ENCODE results near the gene TC2N.
"Not testable (repeated sequence)": the region's sequence is repeated elsewhere in the genome, so short reads cannot be mapped to it uniquely, and the experiment has no call there.

Gene TC2N

DNA sequence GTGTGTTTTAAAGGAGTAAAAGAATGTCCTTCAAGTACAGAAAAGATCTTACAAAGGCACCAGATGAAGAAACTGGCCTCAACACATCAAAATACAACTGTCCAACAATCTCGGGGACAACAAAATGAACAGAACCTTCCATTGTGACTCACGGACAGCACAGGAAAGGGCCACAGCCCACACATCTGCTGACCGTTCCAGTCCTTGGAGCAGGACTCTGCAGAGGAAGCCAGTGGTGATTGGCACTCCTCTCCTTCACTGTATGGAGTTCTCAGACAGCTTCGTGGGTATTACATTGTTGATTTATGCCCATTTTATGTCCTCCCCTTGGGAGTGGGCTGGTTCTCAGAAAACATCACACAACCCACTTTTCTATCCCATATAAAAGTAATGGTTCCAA lies 32.5 kb upstream of the TC2N start:
- Histone ChIP-seq H3K36me3 (ENCODE audit: control insufficient read depth, insufficient read depth, low read length) (no peaks in the 10 kb centered on the region), H3K4me3 (ENCODE audit: insufficient read depth, low read depth, low read length) (no peak overlapping the region), H3K27ac (ENCODE audit: insufficient read depth, low read depth, low read length, poor library complexity, severe bottlenecking) (no peak overlapping the region), H3K4me1 (ENCODE audit: control insufficient read depth, insufficient read depth, low read length) (peaks cover 5% of the 10 kb centered on the region), H3K27me3 (ENCODE audit: control insufficient read depth, insufficient read depth, low read length, poor library complexity, severe bottlenecking) (no peaks in the 10 kb centered on the region), H3K9me3 (ENCODE audit: control insufficient read depth, low read length) (no peaks in the 10 kb centered on the region)
- WGBS, 2 experiments, result 91 to 94% methylated on average over 4 of the region's 4 CpGs

DNA sequence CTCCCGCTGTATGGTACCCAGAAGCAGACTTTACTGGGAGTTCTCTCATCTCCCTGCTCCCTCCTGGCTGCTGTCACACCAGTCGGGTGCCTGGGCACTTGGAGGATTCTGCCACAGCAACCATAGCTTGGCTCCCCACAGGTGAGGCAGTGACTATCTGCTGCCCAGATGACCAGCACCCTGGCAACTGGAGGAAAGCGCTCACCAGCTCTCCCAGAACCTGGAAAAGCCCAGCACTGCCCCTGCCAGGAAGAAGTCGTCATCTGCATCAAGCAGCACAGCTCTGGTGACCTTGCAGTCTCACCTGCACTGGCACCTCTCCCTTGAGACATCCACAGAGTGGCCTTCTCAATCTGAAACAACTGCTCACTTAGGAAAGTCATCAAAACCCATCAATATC lies 31.9 kb upstream of the TC2N start:
- Histone ChIP-seq H3K27me3 (ENCODE audit: control insufficient read depth, insufficient read depth, low read length, poor library complexity, severe bottlenecking) (no peaks in the 10 kb centered on the region), H3K27ac (ENCODE audit: insufficient read depth, low read depth, low read length, poor library complexity, severe bottlenecking) (no peak overlapping the region), H3K4me3 (ENCODE audit: insufficient read depth, low read depth, low read length) (no peak overlapping the region), H3K9me3 (ENCODE audit: control insufficient read depth, low read length) (no peaks in the 10 kb centered on the region), H3K4me1 (ENCODE audit: control insufficient read depth, insufficient read depth, low read length) (peaks cover 5% of the 10 kb centered on the region), H3K36me3 (ENCODE audit: control insufficient read depth, insufficient read depth, low read length) (no peaks in the 10 kb centered on the region)
- WGBS, 2 experiments, result 89 to 90% methylated on average over 4 of the region's 4 CpGs

DNA sequence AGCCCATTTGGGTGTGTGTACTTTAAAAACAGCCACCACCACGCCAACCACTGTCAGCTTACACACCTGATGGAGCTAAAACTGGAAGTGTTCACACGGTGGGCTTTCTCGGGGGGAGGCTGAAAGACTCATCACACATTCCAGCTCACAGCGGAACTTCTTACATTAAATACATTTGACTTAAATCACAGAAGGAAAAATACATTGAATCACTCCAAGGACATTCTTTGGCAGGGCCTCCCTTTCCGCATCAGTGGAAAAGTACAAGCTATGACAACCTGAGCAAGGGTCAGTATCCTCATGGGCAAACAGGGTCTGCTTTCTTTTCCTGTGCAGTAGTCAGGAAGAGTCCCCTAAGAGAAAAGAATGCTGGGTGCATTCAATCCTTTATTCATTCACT lies 31.0 kb upstream of the TC2N start:
- Histone ChIP-seq H3K4me1 (ENCODE audit: control insufficient read depth, insufficient read depth, low read length) (peaks cover 5% of the 10 kb centered on the region), H3K27me3 (ENCODE audit: control insufficient read depth, insufficient read depth, low read length, poor library complexity, severe bottlenecking) (no peaks in the 10 kb centered on the region), H3K4me3 (ENCODE audit: insufficient read depth, low read depth, low read length) (no peak overlapping the region), H3K27ac (ENCODE audit: insufficient read depth, low read depth, low read length, poor library complexity, severe bottlenecking) (no peak overlapping the region), H3K9me3 (ENCODE audit: control insufficient read depth, low read length) (no peaks in the 10 kb centered on the region), H3K36me3 (ENCODE audit: control insufficient read depth, insufficient read depth, low read length) (no peaks in the 10 kb centered on the region)
- 92 to 96% methylated on average over 5 of the region's 5 CpGs for WGBS, 2 experiments

DNA sequence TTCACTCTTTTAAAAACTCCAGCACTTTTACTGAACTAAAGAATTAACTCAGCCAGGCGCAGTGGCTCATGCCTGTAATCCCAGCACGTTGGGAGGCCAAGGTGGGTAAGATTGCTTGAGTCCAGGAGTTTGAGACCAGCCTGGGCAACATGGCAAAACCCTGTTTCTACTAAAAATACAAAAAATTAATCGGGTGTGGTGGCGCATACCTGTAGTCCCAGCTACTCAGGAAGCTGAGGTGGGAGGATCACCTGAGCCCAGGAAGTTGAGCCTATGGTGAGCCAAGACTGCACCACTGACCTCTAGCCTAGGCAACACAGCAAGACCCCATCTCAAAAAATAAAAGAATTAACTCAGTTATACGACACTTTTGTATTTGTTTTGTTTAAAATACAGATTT lies 30.4 kb upstream of the TC2N start:
- not testable (repeated sequence) for H3K27ac ChIP-seq (ENCODE audit: insufficient read depth, low read depth, low read length, poor library complexity, severe bottlenecking); H3K36me3 ChIP-seq (ENCODE audit: control insufficient read depth, insufficient read depth, low read length); H3K27me3 ChIP-seq (ENCODE audit: control insufficient read depth, insufficient read depth, low read length, poor library complexity, severe bottlenecking); H3K4me3 ChIP-seq (ENCODE audit: insufficient read depth, low read depth, low read length); H3K9me3 ChIP-seq (ENCODE audit: control insufficient read depth, low read length); H3K4me1 ChIP-seq (ENCODE audit: control insufficient read depth, insufficient read depth, low read length)
- 78 to 89% methylated on average over 4 of the region's 5 CpGs for WGBS, 2 experiments

DNA sequence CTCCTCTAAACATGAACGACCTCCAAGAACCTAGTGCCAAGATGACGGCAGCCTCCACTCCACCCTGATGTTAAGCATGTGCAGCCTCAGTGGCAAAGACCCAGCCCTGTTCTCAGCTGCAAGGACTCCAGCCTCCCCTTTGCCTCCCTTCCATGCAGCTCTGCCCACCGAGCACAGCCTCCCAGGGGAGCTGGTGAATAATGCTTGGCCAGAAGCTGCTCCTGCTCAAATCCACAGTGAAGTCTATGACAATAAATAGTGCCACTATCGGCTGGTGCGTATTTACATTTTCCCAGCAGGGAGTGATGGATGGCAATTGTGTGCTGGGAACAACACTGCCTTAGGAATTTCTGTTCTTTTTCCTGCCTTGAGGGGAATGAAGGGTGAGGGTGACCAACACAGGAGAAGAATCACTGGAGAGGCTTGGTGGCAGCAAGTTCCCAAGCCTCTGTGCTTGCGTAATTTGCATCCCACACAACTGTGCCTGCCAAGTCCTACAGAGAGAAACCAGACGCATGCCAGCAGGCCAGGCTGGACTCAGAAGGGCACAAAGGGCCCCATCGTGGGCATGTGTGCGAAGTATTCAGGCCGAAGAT lies 29.9 kb upstream of the TC2N start:
- Histone ChIP-seq H3K9me3 (ENCODE audit: control insufficient read depth, low read length) (no peaks in the 10 kb centered on the region), H3K4me3 (ENCODE audit: insufficient read depth, low read depth, low read length) (no peak overlapping the region), H3K27me3 (ENCODE audit: control insufficient read depth, insufficient read depth, low read length, poor library complexity, severe bottlenecking) (no peaks in the 10 kb centered on the region), H3K27ac (ENCODE audit: insufficient read depth, low read depth, low read length, poor library complexity, severe bottlenecking) (no peak overlapping the region), H3K36me3 (ENCODE audit: control insufficient read depth, insufficient read depth, low read length) (no peaks in the 10 kb centered on the region), H3K4me1 (ENCODE audit: control insufficient read depth, insufficient read depth, low read length) (peaks cover 5% of the 10 kb centered on the region)
- 53 to 67% methylated on average over 10 of the region's 10 CpGs for WGBS, 2 experiments

DNA sequence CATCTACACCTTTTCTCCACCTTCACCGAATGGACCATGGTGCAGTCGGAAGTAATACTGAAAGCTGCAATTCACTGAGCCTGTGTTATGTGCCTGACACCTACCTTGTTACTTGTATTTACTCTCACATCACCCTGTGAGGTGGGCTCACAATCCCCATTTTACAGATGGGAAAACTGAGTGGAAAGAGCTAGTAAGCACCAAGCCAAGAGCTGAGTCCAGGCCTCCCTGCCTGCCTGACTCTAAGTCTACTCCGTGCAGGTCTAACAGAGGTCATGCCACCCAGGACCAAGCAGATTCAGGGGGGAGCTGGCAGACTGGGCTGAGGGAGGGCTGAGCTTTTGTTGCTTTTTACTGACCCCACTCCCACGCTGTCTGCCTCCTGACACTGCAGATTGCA lies 29.1 kb upstream of the TC2N start:
- H3K36me3 ChIP-seq (ENCODE audit: control insufficient read depth, insufficient read depth, low read length), result no peaks in the 10 kb centered on the region
- no peaks in the 10 kb centered on the region for H3K9me3 ChIP-seq (ENCODE audit: control insufficient read depth, low read length)
- 88 to 93% methylated on average over 4 of the region's 4 CpGs for WGBS, 2 experiments
- H3K4me1 ChIP-seq (ENCODE audit: control insufficient read depth, insufficient read depth, low read length), result peaks cover 5% of the 10 kb centered on the region
- no peaks in the 10 kb centered on the region for H3K27me3 ChIP-seq (ENCODE audit: control insufficient read depth, insufficient read depth, low read length, poor library complexity, severe bottlenecking)
- H3K27ac ChIP-seq (ENCODE audit: insufficient read depth, low read depth, low read length, poor library complexity, severe bottlenecking), result no peak overlapping the region
- no peak overlapping the region for H3K4me3 ChIP-seq (ENCODE audit: insufficient read depth, low read depth, low read length)

DNA sequence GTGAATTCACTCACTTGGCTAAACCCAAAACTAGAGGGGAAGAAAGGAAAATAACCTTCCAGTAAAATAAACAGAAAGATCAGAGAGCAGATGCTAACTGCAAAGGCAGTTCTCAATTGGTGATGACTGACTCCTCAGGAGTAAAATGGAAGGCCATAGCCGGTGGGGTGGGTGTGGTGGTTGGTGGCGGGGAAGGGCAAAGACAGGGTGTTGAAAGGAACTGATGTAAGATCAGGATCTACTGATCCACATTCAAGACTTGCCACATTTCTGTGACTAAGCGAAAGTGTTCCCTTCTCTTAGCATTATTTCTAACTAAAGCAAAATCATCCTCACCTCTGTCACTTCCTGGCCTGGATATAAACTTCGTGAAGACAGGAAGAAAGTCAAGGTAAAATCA lies 26.3 kb upstream of the TC2N start:
- Histone ChIP-seq H3K9me3 (ENCODE audit: control insufficient read depth, low read length) (no peaks in the 10 kb centered on the region), H3K4me1 (ENCODE audit: control insufficient read depth, insufficient read depth, low read length) (peaks cover 11% of the 10 kb centered on the region), H3K4me3 (ENCODE audit: insufficient read depth, low read depth, low read length) (no peak overlapping the region), H3K27me3 (ENCODE audit: control insufficient read depth, insufficient read depth, low read length, poor library complexity, severe bottlenecking) (no peaks in the 10 kb centered on the region), H3K27ac (ENCODE audit: insufficient read depth, low read depth, low read length, poor library complexity, severe bottlenecking) (no peak overlapping the region), H3K36me3 (ENCODE audit: control insufficient read depth, insufficient read depth, low read length) (no peaks in the 10 kb centered on the region)
- WGBS, 2 experiments, result 93 to 94% methylated on average over 4 of the region's 4 CpGs

DNA sequence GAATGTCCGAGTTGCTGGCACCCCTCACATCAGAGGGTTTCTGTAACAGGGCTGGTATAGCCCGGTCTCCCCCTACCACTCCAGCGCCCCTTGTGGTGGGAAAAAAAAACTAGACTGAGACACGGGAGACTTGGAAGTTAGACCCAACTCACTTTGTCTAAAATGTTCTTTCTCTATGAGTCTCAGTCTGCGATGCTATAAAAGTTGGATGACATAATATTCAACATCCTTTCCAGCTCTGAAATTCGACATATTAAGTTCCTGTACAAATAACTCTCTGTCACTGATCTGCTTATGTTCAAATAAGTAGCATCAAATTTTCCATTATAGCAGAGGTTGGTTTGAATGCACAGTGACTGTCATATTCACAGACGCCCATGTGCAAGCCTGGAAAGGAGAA lies 25.7 kb upstream of the TC2N start:
- 33 to 36% methylated on average over 7 of the region's 7 CpGs for WGBS, 2 experiments
- H3K4me3 ChIP-seq (ENCODE audit: insufficient read depth, low read depth, low read length), result no peak overlapping the region
- peaks cover 11% of the 10 kb centered on the region for H3K4me1 ChIP-seq (ENCODE audit: control insufficient read depth, insufficient read depth, low read length)

DNA sequence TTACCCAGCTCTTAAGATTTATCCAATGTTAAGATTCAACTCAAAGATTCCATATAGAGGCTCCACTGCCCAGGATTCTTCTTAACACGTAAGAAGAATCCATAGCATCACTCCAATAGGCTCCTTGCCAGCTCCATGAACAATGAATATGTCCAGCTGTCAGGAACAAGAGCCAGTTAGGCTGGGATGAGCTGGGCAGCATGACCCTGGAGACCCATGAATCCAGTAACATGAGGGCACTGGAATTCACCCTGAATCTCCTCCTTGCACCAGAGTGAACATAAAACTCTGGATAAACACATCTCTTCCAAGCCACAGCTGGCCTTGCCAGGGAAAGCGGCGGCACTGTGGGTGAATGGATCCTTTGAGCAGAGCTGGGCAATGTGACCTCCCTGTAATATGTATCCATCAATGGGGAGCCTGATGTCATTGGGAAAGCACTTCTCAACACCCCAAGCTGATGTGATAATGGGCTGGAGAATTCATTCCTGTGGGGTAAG lies 24.4 kb upstream of the TC2N start:
- Histone ChIP-seq H3K9me3 (ENCODE audit: control insufficient read depth, low read length) (no peaks in the 10 kb centered on the region), H3K4me3 (ENCODE audit: insufficient read depth, low read depth, low read length) (no peak overlapping the region), H3K4me1 (ENCODE audit: control insufficient read depth, insufficient read depth, low read length) (peaks cover 7% of the 10 kb centered on the region), H3K36me3 (ENCODE audit: control insufficient read depth, insufficient read depth, low read length) (no peaks in the 10 kb centered on the region), H3K27ac (ENCODE audit: insufficient read depth, low read depth, low read length, poor library complexity, severe bottlenecking) (no peak overlapping the region), H3K27me3 (ENCODE audit: control insufficient read depth, insufficient read depth, low read length, poor library complexity, severe bottlenecking) (no peaks in the 10 kb centered on the region)
- WGBS, 2 experiments, result 94 to 98% methylated on average over 3 of the region's 3 CpGs

More for the DNA sequence above, 25.7 kb upstream of the TC2N start:
- Histone ChIP-seq H3K9me3 (ENCODE audit: control insufficient read depth, low read length) (no peaks in the 10 kb centered on the region), H3K27me3 (ENCODE audit: control insufficient read depth, insufficient read depth, low read length, poor library complexity, severe bottlenecking) (no peaks in the 10 kb centered on the region), H3K27ac (ENCODE audit: insufficient read depth, low read depth, low read length, poor library complexity, severe bottlenecking) (no peak overlapping the region), H3K36me3 (ENCODE audit: control insufficient read depth, insufficient read depth, low read length) (no peaks in the 10 kb centered on the region)

DNA sequence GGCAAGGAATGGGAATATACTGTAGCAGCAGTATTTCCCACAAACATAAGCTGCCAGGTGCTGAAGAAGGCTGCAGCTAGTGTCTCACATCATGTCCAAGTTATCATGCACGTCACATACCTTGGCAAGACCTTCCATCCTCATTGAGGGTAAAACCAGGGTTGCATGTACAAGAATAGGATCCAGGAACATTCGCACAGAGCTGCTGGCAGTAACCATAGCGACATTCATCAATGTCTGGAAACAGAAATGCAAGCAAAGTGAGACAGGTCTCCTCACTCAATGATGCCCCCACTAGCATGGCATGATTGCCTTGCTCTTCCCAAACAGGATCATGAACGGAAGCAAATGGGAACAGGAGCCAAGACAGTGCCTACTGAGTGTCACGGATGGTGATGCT lies 23.8 kb upstream of the TC2N start:
- 95% methylated on average over 5 of the region's 5 CpGs for WGBS, 2 experiments
- H3K4me1 ChIP-seq (ENCODE audit: control insufficient read depth, insufficient read depth, low read length), result peaks cover 7% of the 10 kb centered on the region
- H3K4me3 ChIP-seq (ENCODE audit: insufficient read depth, low read depth, low read length), result no peak overlapping the region
- no peak overlapping the region for H3K27ac ChIP-seq (ENCODE audit: insufficient read depth, low read depth, low read length, poor library complexity, severe bottlenecking)
- no peaks in the 10 kb centered on the region for H3K27me3 ChIP-seq (ENCODE audit: control insufficient read depth, insufficient read depth, low read length, poor library complexity, severe bottlenecking)
- H3K9me3 ChIP-seq (ENCODE audit: control insufficient read depth, low read length), result no peaks in the 10 kb centered on the region
- no peaks in the 10 kb centered on the region for H3K36me3 ChIP-seq (ENCODE audit: control insufficient read depth, insufficient read depth, low read length)

DNA sequence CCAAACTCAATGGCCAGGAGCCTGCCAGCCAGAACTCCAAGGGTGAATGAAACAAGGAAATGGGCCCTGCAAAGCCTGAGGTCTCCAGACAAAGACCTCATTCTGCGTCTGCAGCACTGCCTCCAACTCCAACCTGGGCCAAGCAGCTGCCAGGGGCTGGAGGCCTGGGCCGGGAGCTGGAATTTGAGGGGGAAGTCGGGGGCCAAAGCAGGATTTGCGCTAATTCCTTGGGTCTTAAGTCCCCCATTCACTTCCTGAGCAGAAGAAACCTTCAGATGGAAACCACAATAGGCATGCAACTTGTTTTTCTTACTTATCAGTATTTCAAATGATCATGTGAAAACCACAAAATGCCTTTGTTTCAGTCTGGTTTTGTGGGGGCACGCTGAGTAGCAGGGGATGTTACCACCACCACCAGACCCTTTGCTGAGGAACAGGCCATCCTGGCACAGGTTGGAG lies 23.0 kb upstream of the TC2N start:
- Histone ChIP-seq H3K4me3 (ENCODE audit: insufficient read depth, low read depth, low read length) (no peak overlapping the region), H3K9me3 (ENCODE audit: control insufficient read depth, low read length) (no peaks in the 10 kb centered on the region), H3K4me1 (ENCODE audit: control insufficient read depth, insufficient read depth, low read length) (peaks cover 7% of the 10 kb centered on the region), H3K27me3 (ENCODE audit: control insufficient read depth, insufficient read depth, low read length, poor library complexity, severe bottlenecking) (no peaks in the 10 kb centered on the region), H3K27ac (ENCODE audit: insufficient read depth, low read depth, low read length, poor library complexity, severe bottlenecking) (no peak overlapping the region), H3K36me3 (ENCODE audit: control insufficient read depth, insufficient read depth, low read length) (no peaks in the 10 kb centered on the region)
- 92% methylated on average over 5 of the region's 5 CpGs for WGBS, 2 experiments
